ENCODE data around the gene RFPL3.
A peak's percentile ranks its signal among the peaks of the same experiment; 100 is the strongest.
"Not testable (repeated sequence)": the region's sequence is repeated elsewhere in the genome, so short reads cannot be mapped to it uniquely, and the experiment has no call there.

The RFPL3 gene

GRCh38 chr22:32341122-32341740 is 16.4 kb upstream of the RFPL3 start:
- Mint-ChIP-seq H3K9me3 (peaks cover 3% of the 10 kb centered on the region), H3K27me3 (ENCODE audit: low read depth, poor library complexity) (peaks cover 30% of the 10 kb centered on the region), H3K4me1 (peaks cover 69% of the 10 kb centered on the region), H3K36me3 (ENCODE audit: low read depth) (no peaks in the 10 kb centered on the region), H3K4me3 (peak overlapping the region; percentile 33), H3K27ac (peak overlapping the region; percentile 12)
- DNase-seq: peak; percentile 57
- no peak for TF ChIP-seq CTCF (IDR thresholded peaks at IDR 0.05)

DNA sequence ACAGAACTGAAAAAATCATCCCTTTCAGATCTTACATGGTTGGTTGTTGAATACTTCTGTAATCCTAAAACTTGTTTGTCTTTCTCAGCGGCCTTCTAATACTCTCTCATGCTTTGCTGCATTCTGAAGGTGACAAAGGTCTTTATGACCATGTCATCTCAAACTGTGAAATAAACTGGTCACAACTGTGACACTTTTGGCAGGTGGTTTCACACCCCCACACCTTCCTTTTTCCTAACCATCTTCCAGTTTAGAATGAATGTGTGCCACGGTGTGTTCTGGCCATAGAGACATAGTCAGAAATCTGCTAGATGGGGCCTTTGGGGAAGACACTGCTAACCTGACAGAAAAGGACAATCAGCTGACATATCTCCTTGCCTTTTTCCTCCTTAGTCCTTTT is 14.7 kb upstream of the RFPL3 start:
- H3K27me3 Mint-ChIP-seq (ENCODE audit: low read depth, poor library complexity): peaks cover 26% of the 10 kb centered on the region
- peaks cover 51% of the 10 kb centered on the region for H3K4me1 Mint-ChIP-seq
- no peaks in the 10 kb centered on the region for H3K36me3 Mint-ChIP-seq (ENCODE audit: low read depth)
- H3K4me3 Mint-ChIP-seq: no peak overlapping the region
- peaks cover 4% of the 10 kb centered on the region for H3K9me3 Mint-ChIP-seq
- no peak for TF ChIP-seq CTCF (IDR thresholded peaks at IDR 0.05)
- no peak for DNase-seq
- H3K27ac Mint-ChIP-seq: no peak overlapping the region

DNA sequence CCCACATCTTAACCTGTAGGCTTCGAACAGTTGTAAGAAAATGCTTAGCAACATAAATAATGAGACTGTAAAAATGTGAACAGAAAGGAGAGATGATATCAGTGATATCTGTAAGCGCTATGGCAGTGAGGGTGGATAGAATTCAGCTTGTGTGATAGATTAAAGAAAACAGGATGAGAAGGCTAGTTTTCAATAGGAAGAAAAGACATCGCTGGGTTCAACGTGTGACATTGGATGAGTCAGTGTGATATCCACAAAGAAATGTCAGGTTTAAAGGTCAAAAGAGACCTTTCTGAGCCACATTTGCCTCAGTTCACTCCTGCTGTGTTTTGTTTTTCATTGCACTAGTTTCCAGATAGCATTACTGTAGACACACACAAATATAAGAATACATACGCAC is 13.7 kb upstream of the RFPL3 start:
- Mint-ChIP-seq H3K9me3 (peaks cover 4% of the 10 kb centered on the region), H3K4me3 (no peak overlapping the region), H3K36me3 (ENCODE audit: low read depth) (no peaks in the 10 kb centered on the region), H3K27ac (no peak overlapping the region), H3K4me1 (peaks cover 44% of the 10 kb centered on the region), H3K27me3 (ENCODE audit: low read depth, poor library complexity) (peaks cover 26% of the 10 kb centered on the region)
- TF ChIP-seq CTCF (IDR thresholded peaks at IDR 0.05): no peak
- DNase-seq: no peak

- Mint-ChIP-seq H3K27me3 (ENCODE audit: low read depth, poor library complexity) (peaks cover 13% of the 10 kb centered on the region), H3K4me1 (peaks cover 14% of the 10 kb centered on the region), H3K27ac (no peak overlapping the region), H3K4me3 (no peak overlapping the region), H3K36me3 (ENCODE audit: low read depth) (no peaks in the 10 kb centered on the region), H3K9me3 (peaks cover 4% of the 10 kb centered on the region)
- TF ChIP-seq CTCF (IDR thresholded peaks at IDR 0.05): no peak
- DNase-seq: no peak
Measured at GRCh38 chr22:32348031-32348611, 9.5 kb upstream of the RFPL3 start.

GRCh38 chr22:32351875-32352274 is 5.8 kb upstream of the RFPL3 start:
- not testable (repeated sequence) for H3K27ac Mint-ChIP-seq; H3K36me3 Mint-ChIP-seq (ENCODE audit: low read depth); H3K9me3 Mint-ChIP-seq; H3K4me3 Mint-ChIP-seq; DNase-seq; H3K27me3 Mint-ChIP-seq (ENCODE audit: low read depth, poor library complexity)
- H3K4me1 Mint-ChIP-seq: peaks cover 17% of the 10 kb centered on the region

GRCh38 chr22:32352681-32353080 is 5.0 kb upstream of the RFPL3 start:
- peaks cover 19% of the 10 kb centered on the region for H3K4me1 Mint-ChIP-seq
- DNase-seq: no peak
- peaks cover 3% of the 10 kb centered on the region for H3K27me3 Mint-ChIP-seq (ENCODE audit: low read depth, poor library complexity)
- H3K36me3 Mint-ChIP-seq (ENCODE audit: low read depth): no peaks in the 10 kb centered on the region
- TF ChIP-seq CTCF (IDR thresholded peaks at IDR 0.05): no peak
- no peak overlapping the region for H3K4me3 Mint-ChIP-seq
- no peak overlapping the region for H3K27ac Mint-ChIP-seq
- no peaks in the 10 kb centered on the region for H3K9me3 Mint-ChIP-seq
